ENCODE results near the gene BMPER.

The BMPER gene

DNA sequence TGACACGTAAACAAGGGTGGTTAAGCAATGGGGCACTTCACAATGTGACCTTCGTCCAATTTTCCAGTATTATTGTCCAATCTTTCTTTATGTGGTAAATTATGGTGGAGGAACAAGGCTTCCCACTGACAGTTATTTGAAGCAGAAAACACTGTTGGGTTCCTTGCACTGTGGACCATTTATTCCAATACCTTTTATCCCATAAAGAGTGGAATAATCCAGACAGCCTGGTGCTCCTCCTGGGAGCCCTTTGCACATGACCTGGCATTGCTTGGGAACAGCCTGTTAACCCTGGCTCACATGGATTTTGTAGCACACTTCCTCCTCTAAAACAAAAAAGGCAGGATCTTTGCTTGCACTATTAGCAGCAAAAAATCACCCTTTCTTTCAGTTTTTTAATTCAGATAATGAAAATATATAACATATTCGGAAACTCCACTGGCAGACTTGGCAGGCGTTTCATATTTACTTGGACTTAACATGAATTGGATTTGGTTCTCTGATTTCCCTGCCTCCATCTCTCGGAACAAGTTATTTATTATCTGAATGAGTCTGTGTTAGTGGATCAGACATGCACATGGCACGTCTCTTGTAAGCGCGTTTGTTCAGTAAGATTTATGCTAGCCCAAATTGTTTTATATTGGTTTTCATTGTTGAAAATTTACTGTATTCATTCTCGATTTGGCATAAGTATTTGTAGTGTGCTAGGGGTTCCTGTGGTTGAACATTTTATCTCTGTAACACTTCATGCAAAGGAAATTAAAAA is 59.3 kb downstream of the BMPER start:
- no peak overlapping the region for H3K4me3 ChIP-seq (ENCODE audit: low read depth, low read length)

- no peak overlapping the region for H3K4me3 ChIP-seq (ENCODE audit: low read depth, low read length)
These were observed 59.9 kb downstream of the BMPER start for GRCh38 chr7:33965183-33965744.

DNA sequence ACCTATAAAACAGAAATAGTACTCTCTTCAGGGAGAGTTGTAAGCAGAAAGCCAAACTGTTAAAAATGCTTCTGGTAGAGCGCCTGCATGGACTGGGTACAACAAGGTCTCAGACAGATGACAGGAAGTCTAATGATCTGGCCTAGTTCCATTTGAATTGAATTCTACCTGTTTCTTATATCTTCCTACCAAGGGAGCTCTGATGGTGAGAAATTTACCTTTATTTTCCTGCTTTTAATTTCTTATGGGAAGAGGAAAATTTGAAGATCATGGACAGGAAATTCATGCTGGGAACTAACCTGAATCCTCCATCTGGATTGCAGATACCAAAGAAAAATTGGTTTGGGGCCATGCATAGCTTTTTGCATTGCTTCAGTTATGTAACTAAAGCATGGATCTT is 63.3 kb downstream of the BMPER start:
- H3K4me3 ChIP-seq (ENCODE audit: low read depth, low read length), result no peak overlapping the region

GRCh38 chr7:33970536-33970935 is 65.2 kb downstream of the BMPER start:
- H3K4me3 ChIP-seq (ENCODE audit: low read depth, low read length), result no peak overlapping the region

- no peak overlapping the region for H3K4me3 ChIP-seq (ENCODE audit: low read depth, low read length)
These were observed 65.8 kb downstream of the BMPER start for GRCh38 chr7:33971106-33971505.

GRCh38 chr7:33973231-33974015 is 68.1 kb downstream of the BMPER start:
- H3K4me3 ChIP-seq (ENCODE audit: low read depth, low read length), result no peak overlapping the region

DNA sequence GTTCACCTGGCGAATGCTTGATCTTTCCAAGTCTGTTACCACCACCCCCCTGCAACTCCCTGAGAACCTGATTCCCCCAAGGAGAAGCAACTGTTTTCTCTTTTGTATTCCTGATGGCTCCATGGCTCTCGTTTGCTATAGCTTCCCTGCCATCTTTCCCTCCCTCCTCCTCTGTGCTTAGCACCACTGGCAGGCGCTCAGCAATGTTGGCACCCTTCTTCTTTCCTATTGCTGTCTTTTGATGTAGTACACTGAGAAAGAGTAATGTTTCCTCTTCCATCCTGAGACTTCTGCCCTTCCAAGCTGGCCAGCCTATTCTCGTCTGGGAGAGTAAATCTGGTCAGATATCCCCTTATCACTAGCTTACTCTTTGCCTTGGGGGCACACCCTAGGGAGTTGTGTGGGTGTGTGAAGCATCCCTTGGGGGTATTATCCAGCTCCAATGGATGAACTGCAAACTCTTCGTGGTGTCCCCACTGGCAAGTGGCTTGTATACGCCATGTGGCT is 74.0 kb downstream of the BMPER start:
- no peak overlapping the region for H3K4me3 ChIP-seq (ENCODE audit: low read depth, low read length)

DNA sequence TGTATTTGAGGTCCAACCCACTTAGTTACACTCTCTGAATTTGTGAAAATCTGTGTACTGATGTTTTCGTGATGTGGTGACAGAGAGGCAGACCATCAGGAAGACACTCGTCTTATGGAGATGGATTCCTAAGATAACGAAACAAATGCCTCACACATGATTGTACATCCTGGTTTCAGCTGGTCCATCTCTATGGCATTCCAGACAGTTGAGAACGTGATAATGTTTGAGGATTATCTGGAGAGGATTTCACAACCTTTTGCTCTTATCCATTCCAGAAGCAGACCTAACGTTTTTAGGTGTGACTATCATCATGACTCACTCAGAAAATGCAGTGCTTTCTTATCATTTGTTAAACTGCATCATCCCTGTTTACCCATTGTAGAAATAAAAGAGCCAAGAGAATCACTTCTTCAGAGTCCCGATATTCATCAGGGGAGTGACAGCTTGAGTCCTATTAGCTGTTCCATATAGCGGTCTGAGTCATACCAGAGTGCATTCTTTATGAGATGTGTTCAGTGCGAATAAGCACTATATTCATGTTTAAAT is 74.5 kb downstream of the BMPER start:
- H3K4me3 ChIP-seq (ENCODE audit: low read depth, low read length), result no peak overlapping the region

- H3K4me3 ChIP-seq (ENCODE audit: low read depth, low read length), result no peak overlapping the region
These were observed 75.9 kb downstream of the BMPER start for GRCh38 chr7:33981226-33981625.

DNA sequence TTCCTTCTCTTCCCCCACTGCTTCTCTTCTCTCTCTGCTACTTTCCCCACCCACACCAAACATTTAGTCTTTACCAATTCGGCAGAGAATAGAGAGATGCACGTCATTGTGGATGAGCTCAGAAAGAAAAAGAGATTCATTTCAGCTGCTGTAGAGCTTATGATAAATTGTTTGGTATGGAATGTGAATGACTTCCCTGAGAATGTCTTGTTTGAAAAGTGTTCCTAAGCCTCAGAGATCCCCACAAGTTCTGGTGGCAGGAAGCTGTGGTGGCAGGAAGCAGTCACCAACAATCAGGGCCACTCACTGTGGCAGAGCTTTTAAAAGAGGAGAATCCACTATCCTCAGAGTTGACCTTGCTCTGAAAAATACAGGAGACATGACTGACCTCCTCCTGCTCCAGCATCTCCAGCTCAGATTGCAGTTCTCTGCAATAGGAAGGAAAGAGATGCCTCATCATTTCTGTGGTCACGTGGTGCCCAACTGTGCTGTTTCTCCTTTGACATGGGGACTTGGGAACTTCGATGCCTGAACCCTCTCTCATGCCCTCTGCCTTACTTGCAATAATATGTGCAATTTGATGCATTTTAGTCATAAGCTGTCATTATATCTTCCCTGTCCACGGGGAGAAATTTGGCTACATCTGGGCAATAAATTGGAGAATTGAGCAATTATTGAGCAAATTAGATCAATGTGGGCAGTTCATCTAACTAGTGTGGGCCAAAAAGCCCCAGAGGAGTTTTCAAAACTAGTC is 76.5 kb downstream of the BMPER start:
- no peak overlapping the region for H3K4me3 ChIP-seq (ENCODE audit: low read depth, low read length)

GRCh38 chr7:33982425-33982786 is 77.1 kb downstream of the BMPER start:
- H3K4me3 ChIP-seq (ENCODE audit: low read depth, low read length), result no peak overlapping the region

- H3K4me3 ChIP-seq (ENCODE audit: low read depth, low read length), result no peak overlapping the region
These were observed 81.1 kb downstream of the BMPER start for GRCh38 chr7:33986451-33986850.

DNA sequence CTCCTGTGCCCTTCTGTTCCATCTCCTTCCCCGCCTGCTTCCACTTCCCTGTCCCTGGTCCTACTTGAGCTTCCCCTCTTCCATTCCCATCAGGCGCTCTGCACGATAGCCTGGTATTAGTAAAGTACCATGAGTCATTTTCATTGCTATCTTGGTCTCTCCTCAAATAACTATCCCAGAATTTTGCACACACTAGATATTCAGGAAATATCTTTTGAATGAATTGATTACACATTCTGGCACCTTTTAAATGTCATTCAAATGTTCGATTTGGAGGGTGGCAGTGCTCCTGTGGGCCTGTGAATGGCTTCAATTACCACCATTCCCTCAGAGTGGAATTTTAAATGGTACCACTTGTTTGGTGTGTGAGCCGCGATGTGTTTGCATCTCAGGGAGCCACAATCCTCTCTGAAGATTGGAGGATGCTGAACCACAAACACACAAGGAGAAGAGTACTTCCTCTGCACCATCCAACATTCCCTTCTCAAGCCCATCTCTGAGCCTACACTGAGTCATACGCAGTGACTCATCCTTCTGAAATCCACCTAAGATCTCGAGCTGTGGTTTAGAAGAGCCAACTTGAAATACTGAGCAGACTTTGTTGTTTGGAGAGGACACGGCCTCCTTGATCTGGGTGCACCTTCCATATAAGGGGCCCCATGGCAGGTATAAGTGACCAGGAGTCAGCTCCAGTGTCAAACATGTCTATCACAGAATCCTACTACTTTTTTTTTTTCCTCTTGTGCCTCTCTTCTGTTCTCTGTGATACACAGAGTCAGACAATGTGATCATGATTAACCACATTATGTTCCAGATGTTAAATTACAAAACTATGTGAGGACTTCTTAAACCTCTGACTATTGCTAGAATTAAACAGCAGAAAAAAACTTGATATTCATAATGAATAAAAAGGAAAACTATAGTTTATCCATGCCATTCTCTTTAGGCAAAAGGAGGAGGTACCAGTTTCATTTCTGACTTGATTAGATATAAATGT is 81.9 kb downstream of the BMPER start:
- H3K4me3 ChIP-seq (ENCODE audit: low read depth, low read length), result no peak overlapping the region

- no peak overlapping the region for H3K4me3 ChIP-seq (ENCODE audit: low read depth, low read length)
These were observed 91.6 kb downstream of the BMPER start for GRCh38 chr7:33996899-33997298.

- H3K4me3 ChIP-seq (ENCODE audit: low read depth, low read length), result no peak overlapping the region
These were observed 93.1 kb downstream of the BMPER start for GRCh38 chr7:33998476-33998875.

GRCh38 chr7:34011017-34011695 is 105.8 kb downstream of the BMPER start:
- H3K4me3 ChIP-seq (ENCODE audit: low read depth, low read length), result no peak overlapping the region

- H3K4me3 ChIP-seq (ENCODE audit: low read depth, low read length), result no peak overlapping the region
These were observed 106.4 kb downstream of the BMPER start for GRCh38 chr7:34011696-34012095.

- no peak overlapping the region for H3K4me3 ChIP-seq (ENCODE audit: low read depth, low read length)
These were observed 108.1 kb downstream of the BMPER start for GRCh38 chr7:34013421-34013820.

- no peak overlapping the region for H3K4me3 ChIP-seq (ENCODE audit: low read depth, low read length)
These were observed 110.3 kb downstream of the BMPER start for GRCh38 chr7:34015651-34016050.

Data from iPS-11a (cell line).